ENCODE measurements around the gene FXYD7. TPM values are rescaled to one million over a fixed set of nuclear protein-coding genes. Genes with fewer than 3 reads are reported as not detected.

FXYD7 gene
- total RNA-seq, 1 experiment from 2014 or later: 0.71 TPM

DNA sequence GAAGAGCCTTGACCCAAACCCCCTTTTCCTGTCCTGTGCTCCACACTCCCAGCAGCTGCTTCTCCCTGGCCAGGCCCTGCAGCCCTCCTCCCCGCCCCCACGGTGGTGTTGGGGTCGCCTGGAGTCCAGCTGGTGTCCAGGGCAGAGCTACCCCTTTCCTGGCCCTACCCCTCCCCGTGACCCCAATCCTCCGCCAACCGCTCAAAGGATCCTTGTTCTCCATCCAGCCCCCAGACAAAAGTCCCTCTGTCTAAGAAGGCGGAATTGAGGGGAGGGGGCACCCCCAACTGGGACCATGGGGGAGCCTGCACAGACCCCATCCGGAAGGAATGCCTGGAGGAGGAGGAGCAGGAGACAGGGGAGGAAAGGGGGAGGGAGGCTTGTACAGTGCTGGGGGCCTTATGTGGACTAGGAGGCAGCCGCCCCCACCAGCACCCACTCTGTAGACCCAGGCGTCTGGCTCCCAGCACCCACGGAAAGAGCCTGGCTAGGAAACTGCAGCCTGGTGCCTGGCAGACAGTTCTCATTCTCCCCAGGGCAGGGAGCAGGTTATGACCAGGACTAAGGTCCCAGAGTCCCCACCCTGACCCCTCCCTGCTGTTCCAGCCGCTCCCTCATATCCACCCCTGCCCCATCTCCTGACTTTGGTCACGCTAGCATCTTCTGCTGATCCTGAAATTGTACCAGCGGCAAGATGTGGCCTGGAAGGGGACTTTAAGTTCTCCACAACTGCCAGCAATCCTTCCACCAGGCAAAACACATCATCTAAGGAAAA lies 27.7 kb upstream of the FXYD7 start, which contains the start of gene FXYD3:
Gene FXYD3, plus strand, starts transcription at position 647 of the 775 bp plus-strand sequence. CDS start 3,554 bp downstream, outside the sequence.
- Histone ChIP-seq H3K4me2 (ENCODE audit: low read length) (peak within 1 kb of the TSS; percentile 81), H3K9me3 (ENCODE audit: control insufficient read depth in 1 of 2, insufficient read depth in 1 of 2, low read depth in 1 of 2, low read length in 2 of 2) (no peaks in the 10 kb centered on the region), H3K27ac (ENCODE audit: low read depth, low read length) (peak within 1 kb of the TSS; percentile 25; the same call in 1 of the 2 replicates), H3K4me3 (replicated peaks in 1 of 2; ENCODE audit: low read depth in 1 of 2, low read length in 2 of 2) (peak within 1 kb of the TSS; percentile 38 to 54), H3K79me2 (ENCODE audit: insufficient read depth, low read length) (no peaks in the 10 kb centered on the region), H3K9me2 (ENCODE audit: insufficient read depth) (no peaks in the 10 kb centered on the region), H4K20me1 (ENCODE audit: insufficient read depth) (no peaks in the 10 kb centered on the region), H3K27me3 (ENCODE audit: insufficient read depth, low read length) (no peaks in the 10 kb centered on the region), H3K9ac (ENCODE audit: low read length) (peak within 1 kb of the TSS; percentile 48), H3K4me1 (ENCODE audit: control insufficient read depth in 1 of 2, insufficient read depth in 2 of 2, low read length in 2 of 2) (peaks cover 16 to 37% of the 10 kb centered on the region in 2 experiments), H3K36me3 (ENCODE audit: control insufficient read depth in 1 of 2, insufficient read depth in 2 of 2, low read length in 2 of 2) (no peaks in the 10 kb centered on the region), H2AFZ (ENCODE audit: low read depth, low read length, poor library complexity, severe bottlenecking) (peak within 1 kb of the TSS; percentile 85)
- DNase-seq (ENCODE audit: low read depth, low spot score) (no peak), ATAC-seq (no peak)
- ChIA-PET POLR2A (no interaction called here), CTCF (interaction anchor here (0.7 to 2.3 kb wide), 7 partner anchors 9 to 49 kb away, joined by 3 to 11 read pairs (median 5); partner anchors contain the start of gene LGI4), RAD21 (ENCODE audit: low non-redundant PET in 1 of 2, low total read pairs in 2 of 2, uncharacterized antibody in 2 of 2, unreplicated experiment in 2 of 2) (interaction anchor here in 1 of 2 experiments (1.3 kb wide), 1 partner anchor 26 kb away, joined by 5 read pairs; no protein-coding TSS in a partner anchor)
- no TSS peak for BruUV-seq (replicated peaks)
- intact Hi-C loops (cut with micrococcal nuclease): no loop called here
- TF ChIP-seq ELF1 (IDR thresholded peaks at IDR 0.05; ENCODE audit: borderline replicate concordance, low read depth): no peak
- TF ChIP-seq ZFX (IDR thresholded peaks at IDR 0.05): no peak
- TF ChIP-seq RAD21 (IDR thresholded peaks at IDR 0.05; ENCODE audit: low read depth): no peak
- no peak for TF ChIP-seq ATF3 (IDR thresholded peaks at IDR 0.05)
- TF ChIP-seq REST (IDR thresholded peaks at IDR 0.05; ENCODE audit: low read depth): no peak
- no peak for TF ChIP-seq POLR2AphosphoS5 (IDR thresholded peaks at IDR 0.05; ENCODE audit: low read depth, low read length)
- TF ChIP-seq POLR2A (IDR thresholded peaks at IDR 0.05; ENCODE audit: borderline replicate concordance, extremely low read depth, insufficient read depth, insufficient read length): no peak
- TF ChIP-seq EZH2 (IDR thresholded peaks at IDR 0.05): no peak
- TF ChIP-seq SRF (IDR thresholded peaks at IDR 0.05; ENCODE audit: low read depth): no peak
- TF ChIP-seq SP1 (IDR thresholded peaks at IDR 0.05; ENCODE audit: low read depth): no peak
- TF ChIP-seq TCF7L2 (IDR thresholded peaks at IDR 0.05; ENCODE audit: borderline replicate concordance, extremely low read depth, insufficient read depth, insufficient read length): no peak
- TF ChIP-seq ZNF274 (IDR thresholded peaks at IDR 0.05; ENCODE audit: low read depth, low read length): no peak
- TF ChIP-seq JUND (IDR thresholded peaks at IDR 0.05): no peak
- TF ChIP-seq EGR1 (IDR thresholded peaks at IDR 0.05; ENCODE audit: low read depth): no peak
- TF ChIP-seq, protein P1, sequence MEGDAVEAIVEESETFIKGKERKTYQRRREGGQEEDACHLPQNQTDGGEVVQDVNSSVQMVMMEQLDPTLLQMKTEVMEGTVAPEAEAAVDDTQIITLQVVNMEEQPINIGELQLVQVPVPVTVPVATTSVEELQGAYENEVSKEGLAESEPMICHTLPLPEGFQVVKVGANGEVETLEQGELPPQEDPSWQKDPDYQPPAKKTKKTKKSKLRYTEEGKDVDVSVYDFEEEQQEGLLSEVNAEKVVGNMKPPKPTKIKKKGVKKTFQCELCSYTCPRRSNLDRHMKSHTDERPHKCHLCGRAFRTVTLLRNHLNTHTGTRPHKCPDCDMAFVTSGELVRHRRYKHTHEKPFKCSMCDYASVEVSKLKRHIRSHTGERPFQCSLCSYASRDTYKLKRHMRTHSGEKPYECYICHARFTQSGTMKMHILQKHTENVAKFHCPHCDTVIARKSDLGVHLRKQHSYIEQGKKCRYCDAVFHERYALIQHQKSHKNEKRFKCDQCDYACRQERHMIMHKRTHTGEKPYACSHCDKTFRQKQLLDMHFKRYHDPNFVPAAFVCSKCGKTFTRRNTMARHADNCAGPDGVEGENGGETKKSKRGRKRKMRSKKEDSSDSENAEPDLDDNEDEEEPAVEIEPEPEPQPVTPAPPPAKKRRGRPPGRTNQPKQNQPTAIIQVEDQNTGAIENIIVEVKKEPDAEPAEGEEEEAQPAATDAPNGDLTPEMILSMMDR (IDR thresholded peaks at IDR 0.05 in 2 of 3, conservative IDR thresholded peaks at IDR 0.05 in 1 of 3; ENCODE audit: borderline replicate concordance in 1 of 3, insufficient read depth in 1 of 3, low read depth in 2 of 3, low read length in 2 of 3): no peak
- TF ChIP-seq FOSL1 (IDR thresholded peaks at IDR 0.05; ENCODE audit: low read depth): no peak
- no peak for TF ChIP-seq YY1 (IDR thresholded peaks at IDR 0.05; ENCODE audit: extremely low read depth, insufficient replicate concordance, low read depth, low read length)
- no peak for TF ChIP-seq CBX3 (IDR thresholded peaks at IDR 0.05; ENCODE audit: low read depth)
- TF ChIP-seq, protein P2, sequence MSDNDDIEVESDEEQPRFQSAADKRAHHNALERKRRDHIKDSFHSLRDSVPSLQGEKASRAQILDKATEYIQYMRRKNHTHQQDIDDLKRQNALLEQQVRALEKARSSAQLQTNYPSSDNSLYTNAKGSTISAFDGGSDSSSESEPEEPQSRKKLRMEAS (IDR thresholded peaks at IDR 0.05): no peak

All from HCT116 (cell line).